ENCODE measurements around the gene FHL2. TPM values are rescaled to one million over a fixed set of nuclear protein-coding genes. Genes with fewer than 3 reads are reported as not detected.

The FHL2 gene
- total and polyA plus RNA-seq, 12 donors = 437 to 2,354 (median 1,410) TPM

- Histone ChIP-seq H3K27ac (no peak overlapping the region), H3K4me3 (no peak overlapping the region), H3K36me3 (peaks cover 0 to 94% (median 30%) of the 10 kb centered on the region in 9 donors), H3K27me3 (no peaks in the 10 kb centered on the region), H3K4me1 (peaks cover 0 to 14% (median 3%) of the 10 kb centered on the region in 9 donors), H3K9me3 (peaks cover 0 to 25% (median 9%) of the 10 kb centered on the region in 11 donors)
- ATAC-seq (no peak), DNase-seq (no peak)
- intact Hi-C loops (cut with DNase I) = no loop called here
- no peak for TF ChIP-seq CTCF (IDR thresholded peaks at IDR 0.05)
- WGBS, 2 donors = 85 to 94% methylated on average over 1 of the region's 1 CpG
Measured at GRCh38 chr2:105357122-105357521, 41.7 kb downstream of the FHL2 start.

GRCh38 chr2:105344704-105345345 is 54.0 kb downstream of the FHL2 start:
- H3K4me1 ChIP-seq = peaks cover 0 to 3% (median 0%) of the 10 kb centered on the region in 9 donors
- H3K27ac ChIP-seq = no peak overlapping the region
- no peak overlapping the region for H3K4me3 ChIP-seq
- peak in 7 of 9 donors; percentile 35 to 61 (median 51) for TF ChIP-seq CTCF (IDR thresholded peaks at IDR 0.05)
- H3K9me3 ChIP-seq = no peaks in the 10 kb centered on the region
- 73 to 85% methylated on average over 4 of the region's 4 CpGs for WGBS, 2 donors
- H3K36me3 ChIP-seq = peaks cover 2 to 100% (median 54%) of the 10 kb centered on the region in 9 donors
- intact Hi-C loops (cut with DNase I) = loop anchor here in 6 of 10 donors (1.0 to 10.0 kb wide), 5 partner anchors 176 to 200 kb away; no protein-coding TSS in a partner anchor
- peak in 5 of 8 donors; percentile 6 to 53 (median 47) for ATAC-seq
- no peak for DNase-seq
- no peaks in the 10 kb centered on the region for H3K27me3 ChIP-seq

DNA sequence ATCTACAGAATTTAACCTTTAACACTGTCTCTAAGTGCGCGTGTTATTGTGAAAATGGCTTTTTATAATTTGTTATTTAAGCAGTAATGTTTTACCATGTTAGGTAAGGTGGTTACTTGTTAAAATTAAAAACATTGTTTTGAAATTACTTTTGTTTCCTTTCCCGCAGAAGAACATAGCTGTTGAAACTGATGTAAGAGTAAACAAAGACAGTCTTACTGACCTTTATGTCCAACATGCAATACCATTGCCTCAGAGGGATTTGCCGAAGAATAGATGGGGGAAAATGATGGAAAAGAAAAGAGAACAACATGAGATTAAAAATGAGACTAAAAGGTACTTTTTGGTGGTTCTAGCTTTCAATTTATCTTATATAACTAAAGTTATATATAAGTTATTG is 59.4 kb downstream of the FHL2 start:
- 85 to 88% methylated on average over 4 of the region's 4 CpGs for WGBS, 2 donors
- DNase-seq = no peak
- no peak for ATAC-seq
- intact Hi-C loops (cut with DNase I) = no loop called here
- TF ChIP-seq CTCF (IDR thresholded peaks at IDR 0.05) = no peak
- Histone ChIP-seq H3K9me3 (no peaks in the 10 kb centered on the region), H3K36me3 (peaks cover 0 to 59% (median 40%) of the 10 kb centered on the region in 9 donors), H3K4me3 (no peak overlapping the region), H3K4me1 (peaks cover 2 to 31% (median 25%) of the 10 kb centered on the region in 9 donors), H3K27me3 (no peaks in the 10 kb centered on the region), H3K27ac (no peak overlapping the region)

GRCh38 chr2:105338020-105338385 is 60.8 kb downstream of the FHL2 start:
- peaks cover 0 to 51% (median 27%) of the 10 kb centered on the region in 9 donors for H3K36me3 ChIP-seq
- ATAC-seq (peak in 7 of 8 donors; percentile 2 to 39 (median 14)), DNase-seq (no peak)
- H3K27me3 ChIP-seq = no peaks in the 10 kb centered on the region
- intact Hi-C loops (cut with DNase I) = no loop called here
- H3K27ac ChIP-seq = peak overlapping the region; percentile 77 to 98 (median 94)
- no peaks in the 10 kb centered on the region for H3K9me3 ChIP-seq
- 8 to 9% methylated on average over 5 of the region's 5 CpGs for WGBS, 2 donors
- no peak for TF ChIP-seq CTCF (IDR thresholded peaks at IDR 0.05)
- H3K4me1 ChIP-seq = peaks cover 2 to 31% (median 25%) of the 10 kb centered on the region in 9 donors
- peak overlapping the region; percentile 59 to 94 (median 85) for H3K4me3 ChIP-seq

Data from heart right ventricle (tissue), 16 donors.